Ascending aorta (tissue), 2 donors: ENCODE measurements around the gene JAK1. TPM values are rescaled to one million over a fixed set of nuclear protein-coding genes. Genes with fewer than 3 reads are reported as not detected.

Experiments used
- DNase-seq, 2 donors: peaks; one replicate each; pipeline ENCODE4 v3.0.0-alpha.2; 2019; ENCODE audit warnings: low spot score in 2 of 2
- H3K27ac ChIP-seq, 2 donors: fragments of 200-600 bp; sonication (generic); one replicate each; pipeline ENCODE4 v1.5.1; 2016 to 2017; ENCODE audit warnings: mild to moderate bottlenecking in 1 of 2
- H3K27me3 ChIP-seq: fragments of 200-600 bp; sonication (generic); one replicate; pipeline ENCODE4 v1.5.1; 2017
- H3K36me3 ChIP-seq, 2 donors: fragments of 200-600 bp; sonication (generic); one replicate each; pipeline ENCODE4 v1.5.1; 2016
- H3K4me1 ChIP-seq, 2 donors: fragments of 200-600 bp; sonication (generic); one replicate each; pipeline ENCODE4 v1.5.1; 2016 to 2017; ENCODE audit warnings: mild to moderate bottlenecking in 1 of 2
- H3K4me3 ChIP-seq, 2 donors: fragments of 200-600 bp; sonication (generic); one replicate each; pipeline ENCODE4 v1.5.1; 2016 to 2017; ENCODE audit warnings: mild to moderate bottlenecking in 1 of 2
- H3K9me3 ChIP-seq, 2 donors: fragments of 200-600 bp; sonication (generic); one replicate each; pipeline ENCODE4 v1.5.1; 2016
- CTCF ChIP-seq, 3 experiments: fragments of 200-600 bp in 2 of 3; fragments of 450-650 bp in 1 of 3; sonication (generic) in 2 of 3; IDR thresholded peaks; one replicate each; pipeline ENCODE4 v1.5.1; 2016 to 2019; ENCODE audit warnings: antibody characterized with exemption in 3 of 3, mild to moderate bottlenecking in 1 of 3, moderate library complexity in 1 of 3
- intact Hi-C: fragments of 100-400 bp; cut with DNase I; formaldehyde crosslinking; loops from one replicate; pipeline ENCODE4 v1.15.1; 2023
- total RNA-seq: library from RNA; depleted of rRNA; stranded (reverse); fragments of >200 nt; gene quantifications from one replicate; pipeline ENCODE4 v1.1.0, GENCODE V29; 2016

JAK1 gene
- total RNA-seq, 1 donor from 2014 or later = 53.5 TPM

GRCh38 chr1:64983110-64983509 is 16.8 kb upstream of the JAK1 start:
- Histone ChIP-seq H3K4me3 (no peak overlapping the region), H3K27me3 (no peaks in the 10 kb centered on the region), H3K27ac (no peak overlapping the region), H3K36me3 (peaks cover 0 to 29% of the 10 kb centered on the region in 2 donors), H3K4me1 (no peaks in the 10 kb centered on the region), H3K9me3 (no peaks in the 10 kb centered on the region)
- no peak for DNase-seq
- no peak for TF ChIP-seq CTCF (IDR thresholded peaks at IDR 0.05)
- intact Hi-C loops = no loop called here

GRCh38 chr1:64981601-64982533 is 15.5 kb upstream of the JAK1 start:
- intact Hi-C loops = no loop called here
- Histone ChIP-seq H3K27me3 (no peaks in the 10 kb centered on the region), H3K27ac (no peak overlapping the region), H3K36me3 (peaks cover 0 to 34% of the 10 kb centered on the region in 2 donors), H3K4me3 (no peak overlapping the region), H3K4me1 (no peaks in the 10 kb centered on the region), H3K9me3 (no peaks in the 10 kb centered on the region)
- DNase-seq = no peak
- TF ChIP-seq CTCF (IDR thresholded peaks at IDR 0.05) = no peak

GRCh38 chr1:64980745-64981600 is 14.6 kb upstream of the JAK1 start:
- H3K36me3 ChIP-seq = peaks cover 0 to 42% of the 10 kb centered on the region in 2 donors
- H3K27ac ChIP-seq = no peak overlapping the region
- no peaks in the 10 kb centered on the region for H3K27me3 ChIP-seq
- no peak for TF ChIP-seq CTCF (IDR thresholded peaks at IDR 0.05)
- H3K9me3 ChIP-seq = no peaks in the 10 kb centered on the region
- H3K4me3 ChIP-seq = no peak overlapping the region
- DNase-seq = no peak
- intact Hi-C loops = no loop called here
- H3K4me1 ChIP-seq = no peaks in the 10 kb centered on the region

- Histone ChIP-seq H3K27me3 (no peaks in the 10 kb centered on the region), H3K4me1 (no peaks in the 10 kb centered on the region), H3K36me3 (peaks cover 0 to 35% of the 10 kb centered on the region in 2 donors), H3K9me3 (no peaks in the 10 kb centered on the region), H3K27ac (no peak overlapping the region), H3K4me3 (no peak overlapping the region)
- DNase-seq = no peak
- intact Hi-C loops = no loop called here
- TF ChIP-seq CTCF (IDR thresholded peaks at IDR 0.05) = no peak
These were observed 13.0 kb upstream of the JAK1 start for GRCh38 chr1:64979358-64979757.

GRCh38 chr1:64976361-64976760 is 10.0 kb upstream of the JAK1 start:
- no peak for DNase-seq
- H3K36me3 ChIP-seq = peaks cover 0 to 35% of the 10 kb centered on the region in 2 donors
- no peak for TF ChIP-seq CTCF (IDR thresholded peaks at IDR 0.05)
- intact Hi-C loops = no loop called here
- H3K4me1 ChIP-seq = no peaks in the 10 kb centered on the region
- no peaks in the 10 kb centered on the region for H3K27me3 ChIP-seq
- no peak overlapping the region for H3K4me3 ChIP-seq
- no peak overlapping the region for H3K27ac ChIP-seq
- no peaks in the 10 kb centered on the region for H3K9me3 ChIP-seq
